GM12878 (cell line): ENCODE data around the gene FRS3. TPM values are rescaled to one million over a fixed set of nuclear protein-coding genes. Genes with fewer than 3 reads are reported as not detected.

Experiments
- ATAC-seq: fragments of 200-7000 bp; cut with Tn5 transposase; 3 replicates; pipeline ENCODE4 v1.9.1; 2020; ENCODE audit warnings: mild to moderate bottlenecking, moderate library complexity
- BruUV-seq: library from RNA; stranded (reverse); fragments of 400-500 nt; replicated peaks from 2 replicates; lab custom pipeline; 2021; lab: Mats Ljungman, UMichigan
- CTCF ChIA-PET: fragments of 300-600 bp; sonication (Branson Sonifier 250); formaldehyde crosslinking; extraction: SDS; loops from one replicate; lab custom pipeline; 2021; ENCODE audit warnings: inconsistent platforms; lab: Yijun Ruan, JAX
- POLR2A ChIA-PET: fragments of 350-600 bp; formaldehyde crosslinking; extraction: SDS; loops from one replicate; lab custom pipeline; 2021; ENCODE audit warnings: inconsistent platforms; lab: Charles Lee
- RAD21 ChIA-PET: fragments of 300-600 bp; sonication (Branson Sonifier 250); formaldehyde crosslinking; loops from one replicate; lab custom pipeline; 2023; ENCODE audit warnings: antibody characterized with exemption; ENCODE audit not compliant: unreplicated experiment; lab: Charles Lee
- SMC1A ChIA-PET: fragments of 300-600 bp; sonication (Branson Sonifier 250); formaldehyde crosslinking; loops from one replicate; lab custom pipeline; 2023; ENCODE audit not compliant: unreplicated experiment, uncharacterized antibody; lab: Charles Lee
- DNase-seq: peaks from one replicate; pipeline ENCODE4 v3.0.0-alpha.2; 2011; ENCODE audit warnings: low read depth, low spot score
- FAIRE-seq: peaks from 3 replicates; lab custom pipeline; 2011; peaks lifted over from hg19 to GRCh38; lab: Jason Lieb, UNC
- H2AFZ ChIP-seq: 2 replicates; pipeline ENCODE4 v1.6.0; 2011; ENCODE audit warnings: low read depth, low read length, control low read depth; ENCODE audit not compliant: control insufficient read depth
- H3K27ac ChIP-seq: 2 replicates; pipeline ENCODE4 v1.5.1; 2011; ENCODE audit warnings: control low read depth; ENCODE audit not compliant: control insufficient read depth, insufficient read depth
- H3K27me3 ChIP-seq, 2 experiments: replicated peaks in 1 of 2; 2 replicates each; pipeline versions ENCODE4 v1.6.0 to v1.6.1; 2011; ENCODE audit warnings: low read length in 1 of 2; ENCODE audit not compliant: control insufficient read depth in 2 of 2, insufficient read depth in 2 of 2
- H3K36me3 ChIP-seq, 2 experiments: 2 replicates each; pipeline ENCODE4 v1.5.1; 2011; ENCODE audit warnings: low read length in 1 of 2; ENCODE audit not compliant: control insufficient read depth in 2 of 2, insufficient read depth in 2 of 2
- H3K4me1 ChIP-seq: 2 replicates; pipeline ENCODE4 v1.6.1; 2011; ENCODE audit warnings: mild to moderate bottlenecking, low read length, moderate library complexity, mixed read lengths; ENCODE audit not compliant: control insufficient read depth, insufficient read depth
- H3K4me2 ChIP-seq: 2 replicates; pipeline ENCODE4 v1.6.0; 2011; ENCODE audit warnings: control low read depth; ENCODE audit not compliant: control insufficient read depth, insufficient read depth
- H3K4me3 ChIP-seq: fragments of 200-600 bp; sonication (generic); 2 replicates; pipeline ENCODE4 v1.5.1; 2016
- H3K79me2 ChIP-seq: 2 replicates; pipeline ENCODE4 v1.6.0; 2011; ENCODE audit warnings: low read length; ENCODE audit not compliant: control insufficient read depth, insufficient read depth
- H3K9ac ChIP-seq: 2 replicates; pipeline ENCODE4 v1.8.0; 2011; ENCODE audit warnings: low read length, control low read depth, mixed read lengths; ENCODE audit not compliant: control insufficient read depth, insufficient read depth
- H3K9me3 ChIP-seq: replicated peaks from 3 replicates; pipeline ENCODE4 v1.5.1; 2011; ENCODE audit warnings: mild to moderate bottlenecking, low read length; ENCODE audit not compliant: control insufficient read depth, insufficient read depth
- H4K20me1 ChIP-seq: 2 replicates; pipeline ENCODE4 v1.6.0; 2011; ENCODE audit not compliant: control insufficient read depth, insufficient read depth
- ASH2L ChIP-seq: fragments of 300-600, 200-600 bp; sonication (generic); IDR thresholded peaks from 2 replicates; pipeline ENCODE4 v1.6.1; 2017; ENCODE audit warnings: low read depth, mild to moderate bottlenecking, borderline replicate concordance
- CBX3 ChIP-seq: fragments of 200-600 bp; sonication (generic); IDR thresholded peaks from 2 replicates; pipeline ENCODE4 v1.6.1; 2016; ENCODE audit warnings: low read depth, borderline replicate concordance
- CBX5 ChIP-seq: sonication (generic); IDR thresholded peaks from 2 replicates; pipeline ENCODE4 v1.6.1; 2016; ENCODE audit warnings: low read depth, moderate library complexity, mild to moderate bottlenecking, inconsistent platforms
- CHD1 ChIP-seq: IDR thresholded peaks from 2 replicates; pipeline ENCODE4 v1.6.1; 2012; ENCODE audit warnings: low read depth, low read length, improper control_type of control experiment
- NFYA ChIP-seq: IDR thresholded peaks from 2 replicates; pipeline ENCODE4 v1.6.1; 2011; ENCODE audit warnings: low read depth, mild to moderate bottlenecking, low read length, improper control_type of control experiment, borderline replicate concordance
- PML ChIP-seq: IDR thresholded peaks from 2 replicates; pipeline ENCODE4 v1.6.1; 2012; ENCODE audit warnings: low read length, inconsistent platforms
- SIX5 ChIP-seq: IDR thresholded peaks from 2 replicates; pipeline ENCODE4 v1.6.1; 2011; ENCODE audit warnings: mild to moderate bottlenecking, low read depth, low read length, moderate library complexity; ENCODE audit not compliant: severe bottlenecking
- SMAD1 ChIP-seq: fragments of 450-650 bp; IDR thresholded peaks from 2 replicates; pipeline ENCODE4 v1.6.1; 2018; ENCODE audit warnings: mild to moderate bottlenecking, low read depth; ENCODE audit not compliant: partially characterized antibody
- SPI1 ChIP-seq: IDR thresholded peaks from 2 replicates; pipeline ENCODE4 v1.6.1; 2011; ENCODE audit warnings: low read depth, mild to moderate bottlenecking, low read length, moderate library complexity, borderline replicate concordance; ENCODE audit not compliant: insufficient read depth
- SREBF1 ChIP-seq: IDR thresholded peaks from 2 replicates; pipeline ENCODE4 v1.6.1; 2012; ENCODE audit warnings: mild to moderate bottlenecking, low read length
- TCF12 ChIP-seq: IDR thresholded peaks from 2 replicates; pipeline ENCODE4 v1.6.1; 2011; ENCODE audit warnings: low read depth, mild to moderate bottlenecking, low read length
- ZNF274 ChIP-seq: IDR thresholded peaks from one replicate; pipeline ENCODE4 v1.8.0; 2011; ENCODE audit not compliant: insufficient read length, insufficient read depth
- WGBS: methylation state at CpG from one replicate; pipeline ENCODE4 v1.1.6; 2016; ENCODE audit warnings: low lambda C conversion rate; ENCODE audit not compliant: insufficient replicate concordance, insufficient coverage; ENCODE audit errors: missing lambda C conversion rate; 5-methylcytosine and 5-hydroxymethylcytosine counted together
- in situ Hi-C: fragments of 300-500 bp; cut with MboI; formaldehyde crosslinking; loops from 9 replicates; pipeline ENCODE4 v1.14.3; 2018; ENCODE audit warnings: mixed read lengths
- intact Hi-C: fragments of 100-400 bp; cut with micrococcal nuclease; formaldehyde crosslinking; loops from one replicate; pipeline ENCODE4 v1.14.2; 2022; ENCODE audit not compliant: unreplicated experiment
- polyA plus RNA-seq, 11 experiments: library from polyadenylated mRNA; depleted of rRNA in 4 of 11; unstranded in 6 of 11; stranded (reverse) in 5 of 11; fragments of >200 nt; fragmentation: Nextera tagmentation in 4 of 11; fragmentation: Illumina TruSeq in 1 of 11; extraction: Ambion mirVana in 4 of 11; extraction: Trizol in 1 of 11; gene quantifications; 1 replicate in 1 of 11; 2 replicates in 10 of 11; pipeline versions ENCODE4 v1.2.1 to v1.2.3, GENCODE V29; 2011 to 2016; ENCODE audit warnings: inconsistent platforms in 2 of 11, missing spikeins in 2 of 11, low read depth in 1 of 11
- total RNA-seq, 4 experiments: library from RNA; depleted of rRNA in 3 of 4; stranded (reverse); fragments of >200 nt in 3 of 4; fragmentation: Illumina TruSeq in 1 of 4; extraction: Trizol in 1 of 4; gene quantifications; 2 replicates each; pipeline versions ENCODE4 v1.2.1 to v1.2.3, GENCODE V29; 2013 to 2021
- TF ChIP-seq, protein P1 (sequence below): IDR thresholded peaks from 2 replicates; pipeline ENCODE4 v1.6.1; 2011; ENCODE audit warnings: borderline replicate concordance, low read depth, mild to moderate bottlenecking, moderate library complexity, mixed read lengths, low read length; ENCODE audit not compliant: insufficient read depth; ENCODE audit errors: extremely low read length
- TF ChIP-seq, protein P2 (sequence below): IDR thresholded peaks from 2 replicates; pipeline ENCODE4 v1.6.1; 2011; ENCODE audit warnings: mild to moderate bottlenecking, low read depth, low read length, moderate library complexity; ENCODE audit not compliant: insufficient replicate concordance
- TF ChIP-seq, protein P3 (sequence below): fragments of 150-350 bp; IDR thresholded peaks from 2 replicates; pipeline ENCODE4 v1.6.1; 2014; ENCODE audit warnings: mild to moderate bottlenecking, low read depth, low read length
- TF ChIP-seq, protein P4 (sequence below): IDR thresholded peaks from 2 replicates; pipeline ENCODE4 v1.6.1; 2012; ENCODE audit warnings: low read depth, low read length, improper control_type of control experiment

The FRS3 gene
- total and polyA plus RNA-seq, 10 of the 15 experiments (the other 5 are each of a cell fraction or from before 2014, with no cell fraction given) = 0.05 to 3.4 (median 1.5) TPM

DNA sequence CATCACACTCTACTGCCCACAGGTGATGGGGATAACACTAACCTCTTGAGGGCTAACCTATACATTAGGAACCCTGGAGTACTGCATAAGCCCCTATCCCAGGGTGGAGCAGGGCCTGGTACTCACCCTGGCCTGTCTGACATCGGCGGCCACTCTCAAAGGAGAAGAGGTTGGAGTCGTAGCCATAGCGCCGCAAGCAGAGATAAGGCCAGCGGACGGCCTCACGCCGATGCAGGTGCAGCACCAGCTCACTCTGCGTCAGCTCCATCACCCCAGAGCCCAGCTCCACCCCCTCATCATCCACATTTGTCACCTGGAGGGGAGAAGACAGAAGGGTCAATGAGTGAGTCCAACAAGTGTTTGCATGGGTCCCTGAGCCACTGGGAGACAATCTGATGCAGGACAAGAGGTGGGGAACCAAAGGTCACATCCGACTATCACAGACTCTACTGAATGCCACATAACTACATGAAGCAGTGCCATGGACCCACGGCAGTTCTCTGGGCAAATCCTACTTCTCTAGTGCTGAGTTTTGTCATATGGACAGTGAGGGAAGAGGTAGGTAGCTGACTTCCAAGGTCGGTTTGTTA lies 4.3 kb downstream of the FRS3 start:
- no peaks in the 10 kb centered on the region for H3K27me3 ChIP-seq
- RAD21 ChIA-PET = interaction anchor here (0.5 to 3.2 kb wide), 8 partner anchors 11 to 173 kb away, joined by 3 to 8 read pairs (median 4); no protein-coding TSS in a partner anchor
- H3K36me3 ChIP-seq = peaks cover under 1 to 10% of the 10 kb centered on the region in 2 experiments; a peak in 2 of 4 replicates
- H3K9me3 ChIP-seq = no peaks in the 10 kb centered on the region
- H3K79me2 ChIP-seq = no peaks in the 10 kb centered on the region
- no peak overlapping the region for H3K4me3 ChIP-seq
- TF ChIP-seq SIX5 = no peak
- TF ChIP-seq SPI1 = no peak
- TF ChIP-seq, protein P1, sequence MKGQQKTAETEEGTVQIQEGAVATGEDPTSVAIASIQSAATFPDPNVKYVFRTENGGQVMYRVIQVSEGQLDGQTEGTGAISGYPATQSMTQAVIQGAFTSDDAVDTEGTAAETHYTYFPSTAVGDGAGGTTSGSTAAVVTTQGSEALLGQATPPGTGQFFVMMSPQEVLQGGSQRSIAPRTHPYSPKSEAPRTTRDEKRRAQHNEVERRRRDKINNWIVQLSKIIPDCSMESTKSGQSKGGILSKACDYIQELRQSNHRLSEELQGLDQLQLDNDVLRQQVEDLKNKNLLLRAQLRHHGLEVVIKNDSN = no peak
- TF ChIP-seq NFYA = no peak
- TF ChIP-seq CBX5 = no peak
- TF ChIP-seq TCF12 = no peak
- TF ChIP-seq, protein P2, sequence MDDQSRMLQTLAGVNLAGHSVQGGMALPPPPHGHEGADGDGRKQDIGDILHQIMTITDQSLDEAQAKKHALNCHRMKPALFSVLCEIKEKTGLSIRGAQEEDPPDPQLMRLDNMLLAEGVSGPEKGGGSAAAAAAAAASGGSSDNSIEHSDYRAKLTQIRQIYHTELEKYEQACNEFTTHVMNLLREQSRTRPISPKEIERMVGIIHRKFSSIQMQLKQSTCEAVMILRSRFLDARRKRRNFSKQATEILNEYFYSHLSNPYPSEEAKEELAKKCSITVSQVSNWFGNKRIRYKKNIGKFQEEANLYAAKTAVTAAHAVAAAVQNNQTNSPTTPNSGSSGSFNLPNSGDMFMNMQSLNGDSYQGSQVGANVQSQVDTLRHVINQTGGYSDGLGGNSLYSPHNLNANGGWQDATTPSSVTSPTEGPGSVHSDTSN = no peak
- no peak for TF ChIP-seq SMAD1
- TF ChIP-seq PML = no peak
- no peak for TF ChIP-seq ZNF274
- no peak for TF ChIP-seq SREBF1
- TF ChIP-seq, protein P3, sequence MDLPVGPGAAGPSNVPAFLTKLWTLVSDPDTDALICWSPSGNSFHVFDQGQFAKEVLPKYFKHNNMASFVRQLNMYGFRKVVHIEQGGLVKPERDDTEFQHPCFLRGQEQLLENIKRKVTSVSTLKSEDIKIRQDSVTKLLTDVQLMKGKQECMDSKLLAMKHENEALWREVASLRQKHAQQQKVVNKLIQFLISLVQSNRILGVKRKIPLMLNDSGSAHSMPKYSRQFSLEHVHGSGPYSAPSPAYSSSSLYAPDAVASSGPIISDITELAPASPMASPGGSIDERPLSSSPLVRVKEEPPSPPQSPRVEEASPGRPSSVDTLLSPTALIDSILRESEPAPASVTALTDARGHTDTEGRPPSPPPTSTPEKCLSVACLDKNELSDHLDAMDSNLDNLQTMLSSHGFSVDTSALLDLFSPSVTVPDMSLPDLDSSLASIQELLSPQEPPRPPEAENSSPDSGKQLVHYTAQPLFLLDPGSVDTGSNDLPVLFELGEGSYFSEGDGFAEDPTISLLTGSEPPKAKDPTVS = no peak
- TF ChIP-seq CBX3 = no peak
- TF ChIP-seq, protein P4, sequence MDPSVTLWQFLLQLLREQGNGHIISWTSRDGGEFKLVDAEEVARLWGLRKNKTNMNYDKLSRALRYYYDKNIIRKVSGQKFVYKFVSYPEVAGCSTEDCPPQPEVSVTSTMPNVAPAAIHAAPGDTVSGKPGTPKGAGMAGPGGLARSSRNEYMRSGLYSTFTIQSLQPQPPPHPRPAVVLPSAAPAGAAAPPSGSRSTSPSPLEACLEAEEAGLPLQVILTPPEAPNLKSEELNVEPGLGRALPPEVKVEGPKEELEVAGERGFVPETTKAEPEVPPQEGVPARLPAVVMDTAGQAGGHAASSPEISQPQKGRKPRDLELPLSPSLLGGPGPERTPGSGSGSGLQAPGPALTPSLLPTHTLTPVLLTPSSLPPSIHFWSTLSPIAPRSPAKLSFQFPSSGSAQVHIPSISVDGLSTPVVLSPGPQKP = no peak
- no peak for TF ChIP-seq ASH2L
- TF ChIP-seq CHD1 = no peak
- in situ Hi-C loops (no loop called here), intact Hi-C loops (loop anchor here (5.0 kb wide), 2 partner anchors 68 to 408 kb away; no protein-coding TSS in a partner anchor)
- H3K4me1 ChIP-seq = peaks cover 4% of the 10 kb centered on the region
- no peak overlapping the region for H3K9ac ChIP-seq
- H2AFZ ChIP-seq = no peak overlapping the region
- H3K27ac ChIP-seq = no peak overlapping the region
- POLR2A ChIA-PET = interaction anchor here (0.6 kb wide), 1 partner anchor 21 kb away, joined by 3 read pairs; no protein-coding TSS in a partner anchor
- ATAC-seq (no peak), FAIRE-seq (no peak), DNase-seq (no peak)
- CTCF ChIA-PET = interaction anchor here (0.5 to 4.7 kb wide), 18 partner anchors 9 to 1071 kb away, joined by 3 to 38 read pairs (median 3); partner anchors contain the start of gene TOMM6
- no peak overlapping the region for H3K4me2 ChIP-seq
- 81% methylated on average over 13 of the region's 13 CpGs for WGBS
- no peaks in the 10 kb centered on the region for H4K20me1 ChIP-seq
- no TSS peak for BruUV-seq
- SMC1A ChIA-PET = interaction anchor here (0.9 to 1.6 kb wide), 4 partner anchors 71 to 389 kb away, joined by 3 to 4 read pairs (median 4); no protein-coding TSS in a partner anchor
